GM10248 (cell line): ENCODE results near the gene MAN1A2.

Experiments
- CTCF ChIA-PET: fragments of 300-600 bp; sonication (Branson Sonifier 250); formaldehyde crosslinking; extraction: SDS; loops from one replicate; lab custom pipeline; 2021; ENCODE audit warnings: antibody characterized with exemption; lab: Yijun Ruan, JAX
- POLR2A ChIA-PET: fragments of 350-650 bp; sonication (Branson Sonifier 250); formaldehyde crosslinking; extraction: SDS; loops from one replicate; lab custom pipeline; 2020; ENCODE audit warnings: antibody characterized with exemption; lab: Yijun Ruan, JAX
- DNase-seq: peaks from one replicate; pipeline ENCODE4 v3.0.0; 2012; ENCODE audit errors: extremely low spot score
- TF ChIP-seq, protein P1 (sequence below): IDR thresholded peaks from 2 replicates; pipeline ENCODE4 v1.5.1; 2012; ENCODE audit warnings: mild to moderate bottlenecking, low read depth; ENCODE audit errors: extremely low read depth, missing control alignments, control extremely low read depth

MAN1A2 gene

DNA sequence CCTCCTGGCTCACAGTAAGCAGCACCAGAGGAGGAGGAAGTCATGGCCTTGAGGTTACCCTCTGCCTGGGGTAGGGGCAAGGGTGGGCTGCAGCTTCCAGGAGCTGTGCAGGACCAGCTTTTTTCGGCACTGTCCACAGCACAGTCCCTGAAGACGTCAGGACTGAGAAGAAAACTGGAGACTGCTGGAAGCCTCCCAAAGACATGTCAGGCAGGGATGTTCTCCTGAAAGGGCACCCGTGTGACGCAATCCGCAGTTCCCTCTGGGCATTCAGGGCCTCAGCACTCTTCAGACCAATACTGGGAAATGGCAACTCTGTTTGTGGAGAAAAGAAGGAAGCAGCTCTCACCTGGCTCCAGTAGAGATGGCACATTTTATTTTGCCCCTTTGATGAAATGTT lies 173.8 kb downstream of the MAN1A2 start:
- ChIA-PET CTCF (interaction anchor here (1.2 to 11.7 kb wide), 7 partner anchors 7 to 214 kb away, joined by 3 to 76 read pairs (median 4); no protein-coding TSS in a partner anchor), POLR2A (no interaction called here)
- TF ChIP-seq, protein P1, sequence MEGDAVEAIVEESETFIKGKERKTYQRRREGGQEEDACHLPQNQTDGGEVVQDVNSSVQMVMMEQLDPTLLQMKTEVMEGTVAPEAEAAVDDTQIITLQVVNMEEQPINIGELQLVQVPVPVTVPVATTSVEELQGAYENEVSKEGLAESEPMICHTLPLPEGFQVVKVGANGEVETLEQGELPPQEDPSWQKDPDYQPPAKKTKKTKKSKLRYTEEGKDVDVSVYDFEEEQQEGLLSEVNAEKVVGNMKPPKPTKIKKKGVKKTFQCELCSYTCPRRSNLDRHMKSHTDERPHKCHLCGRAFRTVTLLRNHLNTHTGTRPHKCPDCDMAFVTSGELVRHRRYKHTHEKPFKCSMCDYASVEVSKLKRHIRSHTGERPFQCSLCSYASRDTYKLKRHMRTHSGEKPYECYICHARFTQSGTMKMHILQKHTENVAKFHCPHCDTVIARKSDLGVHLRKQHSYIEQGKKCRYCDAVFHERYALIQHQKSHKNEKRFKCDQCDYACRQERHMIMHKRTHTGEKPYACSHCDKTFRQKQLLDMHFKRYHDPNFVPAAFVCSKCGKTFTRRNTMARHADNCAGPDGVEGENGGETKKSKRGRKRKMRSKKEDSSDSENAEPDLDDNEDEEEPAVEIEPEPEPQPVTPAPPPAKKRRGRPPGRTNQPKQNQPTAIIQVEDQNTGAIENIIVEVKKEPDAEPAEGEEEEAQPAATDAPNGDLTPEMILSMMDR: no peak
- DNase-seq: no peak

DNA sequence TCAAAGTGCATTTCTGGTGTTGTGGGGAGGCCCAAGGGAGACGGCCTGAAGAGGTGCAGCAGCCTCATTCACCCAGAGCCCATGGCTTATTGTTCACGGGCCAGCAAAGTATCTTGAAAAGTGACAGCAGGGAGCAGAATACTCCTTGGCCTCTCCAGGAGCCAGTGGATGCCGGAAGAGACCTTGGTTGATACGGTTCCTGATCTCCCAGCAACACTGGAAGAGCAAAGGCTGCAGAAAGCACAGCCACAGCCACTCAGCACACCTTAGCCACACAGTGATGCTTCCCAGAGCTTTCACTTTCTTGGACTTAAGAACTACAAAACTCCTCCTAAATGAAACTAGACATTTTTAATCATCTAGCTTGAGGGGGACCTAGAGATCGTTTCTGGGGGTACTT lies 174.3 kb downstream of the MAN1A2 start:
- CTCF ChIA-PET: interaction anchor here (1.0 to 11.7 kb wide), 8 partner anchors 7 to 217 kb away, joined by 3 to 76 read pairs (median 4); no protein-coding TSS in a partner anchor
- POLR2A ChIA-PET: no interaction called here
- DNase-seq: no peak
- TF ChIP-seq, protein P1: no peak

DNA sequence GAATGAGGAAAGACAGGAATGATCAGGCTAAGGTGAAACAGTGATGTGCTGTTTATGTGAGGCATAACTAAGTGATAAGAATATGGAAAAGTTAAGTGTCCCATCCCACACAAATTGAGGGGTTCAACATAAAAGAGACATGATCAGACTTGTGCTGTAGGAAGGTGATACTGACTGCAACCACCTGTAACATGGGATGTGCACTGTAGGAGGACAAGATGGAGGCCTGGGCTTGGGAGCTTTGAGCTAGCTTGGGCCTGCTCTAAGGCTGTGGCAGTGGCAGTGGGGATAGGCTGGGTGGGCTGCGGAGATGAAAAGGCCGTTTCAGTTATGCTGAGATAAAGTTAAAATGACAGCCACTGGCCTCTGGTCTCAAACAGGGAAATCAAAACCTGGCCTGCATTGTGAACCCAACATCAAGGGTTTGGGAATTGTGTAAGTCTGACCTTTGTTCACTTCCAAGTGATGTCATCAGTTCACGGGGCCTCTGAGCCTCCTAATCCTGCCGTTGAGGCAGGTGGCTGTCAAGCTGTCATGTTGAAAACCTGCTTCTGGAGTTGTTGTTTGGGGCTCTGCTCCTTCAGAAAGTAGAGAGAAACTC lies 177.4 kb downstream of the MAN1A2 start:
- POLR2A ChIA-PET: no interaction called here
- DNase-seq: no peak
- TF ChIP-seq, protein P1: no peak
- CTCF ChIA-PET: interaction anchor here (1.3 to 11.7 kb wide), 3 partner anchors 10 to 210 kb away, joined by 3 to 76 read pairs (median 3); no protein-coding TSS in a partner anchor

DNA sequence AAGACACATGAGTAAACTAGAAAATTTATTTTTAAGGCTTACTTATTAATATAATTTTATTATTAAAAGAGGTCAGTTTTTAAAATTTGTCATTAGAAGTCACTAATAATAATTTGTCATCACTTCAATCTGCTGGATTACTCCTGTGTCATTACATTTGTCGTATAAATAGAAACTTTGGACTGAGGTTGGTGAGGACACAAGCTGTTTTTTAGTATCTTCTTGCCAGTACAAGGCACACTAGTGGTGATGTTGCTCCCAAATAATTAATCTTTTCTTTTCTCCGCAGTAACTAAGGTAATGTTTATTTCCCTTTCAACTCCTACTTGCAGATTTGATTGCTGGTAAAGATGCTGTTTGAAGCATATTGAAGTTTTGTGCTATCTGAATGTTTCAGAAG lies 179.2 kb downstream of the MAN1A2 start:
- CTCF ChIA-PET: interaction anchor here (11.7 kb wide), 1 partner anchor 12 kb away, joined by 76 read pairs; no protein-coding TSS in a partner anchor
- TF ChIP-seq, protein P1: no peak
- POLR2A ChIA-PET: no interaction called here
- DNase-seq: no peak

DNA sequence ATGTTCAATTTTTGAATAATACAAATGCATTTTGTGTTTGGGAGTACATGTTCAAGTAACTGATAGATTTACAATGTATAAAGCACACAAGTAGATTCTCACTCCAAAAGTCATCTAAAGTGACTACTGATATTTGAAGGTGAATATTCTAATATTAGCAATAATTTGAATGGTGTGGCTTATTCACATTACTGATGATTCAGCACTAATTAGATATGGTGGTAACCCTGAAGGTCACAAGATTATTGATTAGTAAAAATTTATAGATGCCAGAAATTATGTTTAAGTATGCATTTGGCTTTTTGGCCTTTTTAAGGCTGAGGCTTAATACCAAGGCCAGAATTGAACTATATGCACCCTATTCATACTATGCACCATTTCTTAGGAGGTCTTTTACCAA lies 186.2 kb downstream of the MAN1A2 start:
- ChIA-PET CTCF (no interaction called here), POLR2A (no interaction called here)
- TF ChIP-seq, protein P1: no peak
- no peak for DNase-seq

DNA sequence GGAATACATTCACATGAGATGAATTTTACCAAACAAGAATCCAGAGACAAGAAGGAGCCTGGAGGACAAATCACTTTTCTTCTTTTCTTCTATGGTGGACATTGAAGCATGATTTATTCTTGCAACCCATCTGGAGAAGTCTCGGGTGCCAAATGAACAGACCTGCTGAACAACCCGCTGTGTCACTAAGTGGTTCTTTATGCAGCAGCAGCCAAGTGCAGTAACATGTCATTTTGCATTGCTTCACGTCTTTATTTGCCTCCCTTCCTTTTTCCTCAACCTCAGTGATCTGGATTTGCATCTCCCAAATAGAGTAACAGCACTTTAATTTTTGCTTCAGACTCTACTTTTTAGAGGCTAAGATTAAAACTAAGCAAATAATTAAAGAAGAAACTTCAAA lies 188.6 kb downstream of the MAN1A2 start:
- ChIA-PET CTCF (interaction anchor here (1.1 to 1.5 kb wide), 3 partner anchors 20 to 21 kb away, joined by 4 to 5 read pairs (median 5); no protein-coding TSS in a partner anchor), POLR2A (no interaction called here)
- TF ChIP-seq, protein P1: no peak
- no peak for DNase-seq

DNA sequence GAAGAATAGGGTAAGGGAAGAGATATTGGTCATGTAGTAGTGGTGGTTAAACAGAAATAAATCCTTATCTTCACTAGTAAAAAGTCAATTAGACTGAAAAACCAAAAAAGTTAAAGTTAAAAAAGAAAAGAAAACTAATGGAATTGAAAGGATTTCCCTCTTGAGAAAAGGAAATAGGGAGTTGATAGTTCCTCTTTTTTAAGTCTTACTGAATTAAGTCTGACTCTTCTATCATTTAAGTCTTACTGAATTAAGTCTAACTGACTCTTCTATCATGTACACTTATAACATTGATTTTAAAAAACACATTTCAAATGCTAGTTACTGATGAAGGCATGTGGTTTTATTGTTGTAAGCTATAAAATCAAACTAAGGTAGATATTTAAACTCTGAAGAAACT lies 189.1 kb downstream of the MAN1A2 start:
- POLR2A ChIA-PET: no interaction called here
- DNase-seq: no peak
- TF ChIP-seq, protein P1: no peak
- CTCF ChIA-PET: interaction anchor here (0.8 to 1.5 kb wide), 4 partner anchors 21 to 202 kb away, joined by 3 to 5 read pairs (median 4); no protein-coding TSS in a partner anchor
